Gastrocnemius medialis (tissue), 4 donors: ENCODE measurements around the gene SSBP4. TPM values are rescaled to one million over a fixed set of nuclear protein-coding genes. Genes with fewer than 3 reads are reported as not detected.

Experiments used
- ATAC-seq, 2 donors: fragments of 150-250 bp; one replicate each; pipeline ENCODE4 v1.9.1; 2016
- DNase-seq, 2 donors: peaks; one replicate each; pipeline ENCODE4 v3.0.0-alpha.2; 2019
- H3K27ac ChIP-seq, 4 donors: fragments of 200-600 bp; sonication (generic); 1 replicate in 1 of 4; 2 replicates in 3 of 4; pipeline ENCODE4 v1.5.1; 2016 to 2018; ENCODE audit warnings: mild to moderate bottlenecking in 2 of 4, moderate library complexity in 1 of 4
- H3K27me3 ChIP-seq, 3 donors: fragments of 200-600 bp; sonication (generic) in 2 of 3; 1 replicate in 1 of 3; 2 replicates in 2 of 3; pipeline versions ENCODE4 v1.5.1 to v1.6.0; 2016 to 2019; ENCODE audit warnings: mild to moderate bottlenecking in 1 of 3, moderate library complexity in 1 of 3
- H3K36me3 ChIP-seq, 2 donors: fragments of 200-600 bp; sonication (generic) in 1 of 2; one replicate each; pipeline ENCODE4 v1.5.1; 2017 to 2018
- H3K4me1 ChIP-seq, 2 donors: fragments of 200-600 bp; sonication (generic) in 1 of 2; one replicate each; pipeline ENCODE4 v1.5.1; 2016 to 2017; ENCODE audit warnings: mild to moderate bottlenecking in 2 of 2
- H3K4me3 ChIP-seq, 4 donors: fragments of 200-600 bp; sonication (generic) in 3 of 4; 1 replicate in 1 of 4; 2 replicates in 3 of 4; pipeline ENCODE4 v1.5.1; 2016 to 2019; ENCODE audit warnings: mild to moderate bottlenecking in 2 of 4
- H3K9me3 ChIP-seq, 3 donors: fragments of 200-600 bp; sonication (generic) in 2 of 3; 1 replicate in 1 of 3; 2 replicates in 2 of 3; pipeline ENCODE4 v1.5.1; 2016 to 2019
- POLR2A ChIP-seq, 2 donors: fragments of 450-650 bp; IDR thresholded peaks; one replicate each; pipeline ENCODE4 v1.6.1; 2017; ENCODE audit warnings: antibody characterized with exemption in 2 of 2, mild to moderate bottlenecking in 2 of 2, moderate library complexity in 2 of 2
- in situ Hi-C, 4 donors: fragments of 200-750 bp; cut with MboI; loops; one replicate each; pipeline versions ENCODE4 v1.15.0 to v1.8.0; 2017; ENCODE audit warnings: low sequenced_read_pairs in 4 of 4
- intact Hi-C: fragments of 100-400 bp; cut with DNase I; formaldehyde crosslinking; loops from one replicate; pipeline ENCODE4 v1.15.1; 2023; ENCODE audit warnings: low total_unique reads
- total RNA-seq, 4 donors: library from RNA; depleted of rRNA; stranded (reverse); fragments of >200 nt; gene quantifications; one replicate each; pipeline versions ENCODE4 v1.1.0 to v1.2.3, GENCODE V29; 2016
- TF ChIP-seq, protein P1 (sequence below), 5 experiments: fragments of 450-650 bp in 3 of 5; fragments of 200-600 bp in 2 of 5; sonication (generic) in 2 of 5; IDR thresholded peaks in 4 of 5; conservative IDR thresholded peaks in 1 of 5; 1 replicate in 4 of 5; 2 replicates in 1 of 5; pipeline ENCODE4 v1.5.1; 2016 to 2019; ENCODE audit warnings: antibody characterized with exemption in 5 of 5, mild to moderate bottlenecking in 3 of 5, moderate library complexity in 3 of 5

SSBP4 gene
- total RNA-seq, 4 donors from 2014 or later = 24.7 to 65.2 (median 44.1) TPM

DNA sequence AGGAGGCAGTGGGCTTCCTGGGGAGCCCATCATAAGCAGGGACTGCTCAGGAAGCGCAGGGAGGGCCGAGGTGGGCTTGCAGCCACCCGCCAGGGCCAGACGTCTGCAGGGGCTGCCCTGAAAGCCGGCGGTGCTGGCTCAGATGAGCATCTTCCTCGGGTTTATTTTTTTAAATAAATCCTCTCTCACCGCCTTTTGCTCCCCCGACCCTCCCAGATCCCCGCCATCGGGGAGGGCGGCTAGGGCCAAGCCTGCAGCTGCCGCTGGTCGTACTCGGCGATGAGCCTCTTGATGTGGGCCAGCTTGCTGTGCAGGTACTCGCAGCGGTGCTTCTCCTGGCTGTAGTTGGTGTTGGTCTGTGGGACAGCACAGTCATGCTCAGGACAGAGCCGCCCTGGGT lies 25.3 kb downstream of the SSBP4 start:
- Histone ChIP-seq H3K9me3 (no peaks in the 10 kb centered on the region), H3K4me1 (peaks cover 0 to under 1% of the 10 kb centered on the region in 2 donors), H3K36me3 (peaks cover 0 to 66% of the 10 kb centered on the region in 2 donors), H3K27me3 (no peaks in the 10 kb centered on the region), H3K4me3 (no peak overlapping the region), H3K27ac (no peak overlapping the region)
- no peak for DNase-seq
- intact Hi-C loops (no loop called here), in situ Hi-C loops (no loop called here)
- TF ChIP-seq, protein P1, sequence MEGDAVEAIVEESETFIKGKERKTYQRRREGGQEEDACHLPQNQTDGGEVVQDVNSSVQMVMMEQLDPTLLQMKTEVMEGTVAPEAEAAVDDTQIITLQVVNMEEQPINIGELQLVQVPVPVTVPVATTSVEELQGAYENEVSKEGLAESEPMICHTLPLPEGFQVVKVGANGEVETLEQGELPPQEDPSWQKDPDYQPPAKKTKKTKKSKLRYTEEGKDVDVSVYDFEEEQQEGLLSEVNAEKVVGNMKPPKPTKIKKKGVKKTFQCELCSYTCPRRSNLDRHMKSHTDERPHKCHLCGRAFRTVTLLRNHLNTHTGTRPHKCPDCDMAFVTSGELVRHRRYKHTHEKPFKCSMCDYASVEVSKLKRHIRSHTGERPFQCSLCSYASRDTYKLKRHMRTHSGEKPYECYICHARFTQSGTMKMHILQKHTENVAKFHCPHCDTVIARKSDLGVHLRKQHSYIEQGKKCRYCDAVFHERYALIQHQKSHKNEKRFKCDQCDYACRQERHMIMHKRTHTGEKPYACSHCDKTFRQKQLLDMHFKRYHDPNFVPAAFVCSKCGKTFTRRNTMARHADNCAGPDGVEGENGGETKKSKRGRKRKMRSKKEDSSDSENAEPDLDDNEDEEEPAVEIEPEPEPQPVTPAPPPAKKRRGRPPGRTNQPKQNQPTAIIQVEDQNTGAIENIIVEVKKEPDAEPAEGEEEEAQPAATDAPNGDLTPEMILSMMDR (IDR thresholded peaks at IDR 0.05 in 4 of 5, conservative IDR thresholded peaks at IDR 0.05 in 1 of 5) = no peak
- TF ChIP-seq POLR2A (IDR thresholded peaks at IDR 0.05) = no peak
- no peak for ATAC-seq

DNA sequence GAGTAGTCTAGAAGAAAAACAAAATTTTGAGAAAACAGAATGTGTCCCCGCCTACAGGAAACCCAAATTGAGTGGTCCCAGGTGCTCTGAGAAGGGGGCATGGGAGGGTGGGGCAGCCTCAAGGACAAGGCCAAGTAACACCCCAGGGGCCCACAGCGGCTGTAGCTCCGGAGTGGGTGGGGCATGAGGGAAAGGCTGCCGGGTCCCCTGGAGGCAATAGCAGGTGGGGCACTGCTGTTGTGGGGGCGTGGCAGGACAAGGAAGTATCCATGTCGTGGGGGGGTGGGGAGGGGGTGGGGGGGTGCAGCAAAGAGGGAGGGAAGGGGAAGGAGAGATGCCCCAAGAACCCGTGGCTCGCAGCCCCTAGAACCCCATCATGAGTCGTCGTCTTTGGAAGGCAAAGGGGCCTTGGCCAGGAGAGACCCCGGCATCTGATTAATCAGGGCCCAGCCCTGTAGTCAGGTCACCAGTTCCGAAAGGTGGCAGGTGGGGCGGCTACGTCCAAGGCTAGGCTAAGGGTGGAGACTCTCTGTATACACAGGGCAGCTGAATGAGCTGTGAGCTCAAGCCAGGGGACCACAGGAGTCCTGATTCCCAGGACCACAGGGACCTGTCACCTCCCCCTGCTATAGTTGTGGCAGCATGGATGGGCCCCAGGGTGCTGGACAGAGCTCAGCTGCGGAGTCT lies 26.2 kb downstream of the SSBP4 start:
- Histone ChIP-seq H3K27ac (no peak overlapping the region), H3K36me3 (peaks cover 0 to 75% of the 10 kb centered on the region in 2 donors), H3K27me3 (no peaks in the 10 kb centered on the region), H3K4me3 (no peak overlapping the region), H3K4me1 (peaks cover 0 to 4% of the 10 kb centered on the region in 2 donors), H3K9me3 (no peaks in the 10 kb centered on the region)
- ATAC-seq (no peak), DNase-seq (no peak)
- TF ChIP-seq, protein P1 (IDR thresholded peaks at IDR 0.05 in 4 of 5, conservative IDR thresholded peaks at IDR 0.05 in 1 of 5) = no peak
- TF ChIP-seq POLR2A (IDR thresholded peaks at IDR 0.05) = no peak
- intact Hi-C loops = no loop called here
- in situ Hi-C loops = no loop called here

DNA sequence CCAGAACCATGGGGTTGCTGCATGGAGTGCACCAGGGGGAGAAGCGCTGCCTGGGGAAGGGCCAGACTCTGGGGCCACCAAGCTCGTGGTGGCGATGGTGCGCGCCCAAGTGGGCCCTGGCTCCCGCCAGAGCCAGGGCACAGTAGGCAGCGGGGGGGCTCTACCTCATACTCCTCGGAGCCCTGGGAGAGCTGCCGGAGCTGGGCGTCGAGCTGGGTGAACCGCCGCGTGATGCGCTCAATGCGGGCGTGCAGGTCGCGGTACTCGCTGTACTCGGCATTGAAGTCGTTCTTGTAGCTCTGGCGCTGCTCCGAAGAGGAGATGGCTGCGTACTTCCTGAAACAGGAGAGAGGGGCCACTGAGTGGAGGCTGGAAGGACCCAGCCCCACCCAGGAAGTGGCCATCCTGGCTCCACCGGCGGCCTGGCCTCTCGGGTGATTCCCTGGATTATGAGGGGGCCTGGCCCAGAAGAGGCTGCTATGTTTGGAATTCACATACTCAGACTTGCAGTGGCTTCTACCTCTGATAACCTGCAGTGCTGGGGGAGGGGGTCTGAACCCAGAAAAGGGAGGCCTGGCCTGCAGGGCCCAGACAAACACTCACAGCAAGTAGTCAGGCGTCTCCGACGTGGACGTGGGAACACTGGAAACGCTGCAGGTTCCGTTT lies 27.1 kb downstream of the SSBP4 start:
- intact Hi-C loops (no loop called here), in situ Hi-C loops (no loop called here)
- peaks cover 0 to 81% of the 10 kb centered on the region in 2 donors for H3K36me3 ChIP-seq
- no peaks in the 10 kb centered on the region for H3K9me3 ChIP-seq
- H3K4me3 ChIP-seq = no peak overlapping the region
- ATAC-seq (no peak), DNase-seq (no peak)
- H3K4me1 ChIP-seq = peaks cover 4 to 7% of the 10 kb centered on the region in 2 donors
- no peak for TF ChIP-seq POLR2A (IDR thresholded peaks at IDR 0.05)
- TF ChIP-seq, protein P1 (IDR thresholded peaks at IDR 0.05 in 4 of 5, conservative IDR thresholded peaks at IDR 0.05 in 1 of 5) = no peak
- H3K27ac ChIP-seq = no peak overlapping the region
- H3K27me3 ChIP-seq = no peaks in the 10 kb centered on the region

DNA sequence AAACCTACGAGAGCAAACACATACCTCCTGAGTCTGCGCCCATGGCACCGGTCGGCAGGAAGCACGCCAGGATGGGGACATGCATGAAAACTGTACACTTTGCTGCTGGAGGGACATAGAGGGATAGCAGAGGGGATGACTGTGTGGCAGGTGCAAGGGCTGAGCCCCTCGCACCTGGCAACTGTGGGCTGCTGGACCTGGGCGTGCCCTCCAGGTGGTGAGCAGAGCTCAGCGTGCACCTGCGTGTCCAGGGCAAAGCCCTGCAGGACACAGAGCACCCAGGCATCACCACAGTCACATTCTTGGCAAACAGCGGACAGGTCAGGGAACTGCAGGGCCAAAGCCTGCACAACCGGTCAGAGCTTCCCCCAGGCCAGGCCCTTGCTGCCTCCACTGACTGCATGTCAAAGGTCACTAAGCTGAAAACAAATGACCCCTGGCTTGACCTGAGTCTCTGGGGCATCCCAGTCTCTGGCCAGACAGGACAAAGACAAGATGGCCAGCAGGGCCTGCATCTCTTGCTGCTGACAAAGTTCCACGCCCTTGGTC lies 27.7 kb downstream of the SSBP4 start:
- Histone ChIP-seq H3K27me3 (no peaks in the 10 kb centered on the region), H3K9me3 (no peaks in the 10 kb centered on the region), H3K27ac (no peak overlapping the region), H3K4me1 (peaks cover 6 to 13% of the 10 kb centered on the region in 2 donors), H3K4me3 (no peak overlapping the region), H3K36me3 (peaks cover 0 to 86% of the 10 kb centered on the region in 2 donors)
- TF ChIP-seq, protein P1 (IDR thresholded peaks at IDR 0.05 in 4 of 5, conservative IDR thresholded peaks at IDR 0.05 in 1 of 5) = no peak
- intact Hi-C loops (no loop called here), in situ Hi-C loops (no loop called here)
- DNase-seq (no peak), ATAC-seq (no peak)
